ENCODE measurements around the gene PLD1.

The PLD1 gene

GRCh38 chr3:171842864-171843518 is 32.7 kb upstream of the PLD1 start, which contains the start of gene TMEM212:
Gene TMEM212, plus strand, starts transcription at chr3:171843349. Its CDS starts 35 bp downstream, at chr3:171843384.
- H3K27me3 Mint-ChIP-seq: peaks cover 13% of the 10 kb centered on the region
- peaks cover 27% of the 10 kb centered on the region for H3K4me1 Mint-ChIP-seq (ENCODE audit: low read depth)
- H3K4me3 Mint-ChIP-seq: no peak within 1 kb of the TSS
- no peaks in the 10 kb centered on the region for H3K9me3 Mint-ChIP-seq
- no peaks in the 10 kb centered on the region for H3K36me3 Mint-ChIP-seq (ENCODE audit: low read depth)
- H3K27ac Mint-ChIP-seq: no peak within 1 kb of the TSS

DNA sequence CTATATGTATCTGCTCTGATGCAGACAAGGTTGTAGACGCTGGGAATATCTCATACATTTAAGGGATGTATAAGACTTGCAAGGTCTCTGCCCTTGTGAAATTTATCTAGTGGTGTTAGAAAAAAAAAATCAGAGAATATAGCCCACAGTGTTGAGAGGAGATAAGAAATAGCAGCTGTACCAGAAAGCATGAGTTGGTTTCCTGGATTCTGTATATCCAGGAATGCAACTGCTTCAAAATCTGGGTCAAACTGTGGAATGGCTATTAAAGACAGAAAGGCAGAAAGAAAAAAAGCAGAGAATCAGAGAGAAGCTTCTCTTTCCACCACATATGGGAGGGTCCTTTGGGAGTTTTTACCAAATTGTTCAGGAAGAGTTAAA is 31.3 kb upstream of the PLD1 start:
- Mint-ChIP-seq H3K4me3 (no peak overlapping the region), H3K9me3 (no peaks in the 10 kb centered on the region), H3K27ac (no peak overlapping the region), H3K4me1 (ENCODE audit: low read depth) (peaks cover 14% of the 10 kb centered on the region), H3K36me3 (ENCODE audit: low read depth) (no peaks in the 10 kb centered on the region), H3K27me3 (peaks cover 21% of the 10 kb centered on the region)

GRCh38 chr3:171840811-171841619 is 30.7 kb upstream of the PLD1 start:
- no peak overlapping the region for H3K27ac Mint-ChIP-seq
- H3K4me3 Mint-ChIP-seq: no peak overlapping the region
- H3K9me3 Mint-ChIP-seq: no peaks in the 10 kb centered on the region
- peaks cover 8% of the 10 kb centered on the region for H3K4me1 Mint-ChIP-seq (ENCODE audit: low read depth)
- H3K27me3 Mint-ChIP-seq: peaks cover 21% of the 10 kb centered on the region
- no peaks in the 10 kb centered on the region for H3K36me3 Mint-ChIP-seq (ENCODE audit: low read depth)

- Mint-ChIP-seq H3K4me1 (ENCODE audit: low read depth) (peaks cover 2% of the 10 kb centered on the region), H3K4me3 (no peak overlapping the region), H3K9me3 (no peaks in the 10 kb centered on the region), H3K27ac (no peak overlapping the region), H3K27me3 (peaks cover 21% of the 10 kb centered on the region), H3K36me3 (ENCODE audit: low read depth) (no peaks in the 10 kb centered on the region)
These were observed 30.1 kb upstream of the PLD1 start for GRCh38 chr3:171840445-171840810.

DNA sequence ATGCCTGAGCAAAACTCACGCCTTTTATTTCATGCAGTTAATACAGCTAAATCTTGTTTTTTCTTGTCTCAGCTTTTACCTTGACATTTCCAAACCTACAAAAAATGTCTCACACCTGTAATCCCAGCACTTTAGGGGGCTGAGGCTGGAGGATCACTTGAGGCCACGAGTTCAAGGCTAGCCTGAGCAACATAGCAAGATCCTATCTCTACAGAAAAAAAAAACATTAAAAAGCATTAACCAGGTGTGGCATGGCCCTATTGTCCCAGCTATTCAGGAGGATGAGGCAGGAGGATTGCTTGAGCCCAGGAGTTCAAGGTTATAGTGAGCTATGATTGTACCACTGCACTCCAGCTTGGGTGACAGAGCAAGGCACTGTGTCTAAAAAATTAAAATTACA is 29.0 kb upstream of the PLD1 start:
- Mint-ChIP-seq H3K4me1 (ENCODE audit: low read depth) (no peaks in the 10 kb centered on the region), H3K4me3 (no peak overlapping the region), H3K36me3 (ENCODE audit: low read depth) (no peaks in the 10 kb centered on the region), H3K27me3 (peaks cover 21% of the 10 kb centered on the region), H3K9me3 (no peaks in the 10 kb centered on the region), H3K27ac (no peak overlapping the region)

DNA sequence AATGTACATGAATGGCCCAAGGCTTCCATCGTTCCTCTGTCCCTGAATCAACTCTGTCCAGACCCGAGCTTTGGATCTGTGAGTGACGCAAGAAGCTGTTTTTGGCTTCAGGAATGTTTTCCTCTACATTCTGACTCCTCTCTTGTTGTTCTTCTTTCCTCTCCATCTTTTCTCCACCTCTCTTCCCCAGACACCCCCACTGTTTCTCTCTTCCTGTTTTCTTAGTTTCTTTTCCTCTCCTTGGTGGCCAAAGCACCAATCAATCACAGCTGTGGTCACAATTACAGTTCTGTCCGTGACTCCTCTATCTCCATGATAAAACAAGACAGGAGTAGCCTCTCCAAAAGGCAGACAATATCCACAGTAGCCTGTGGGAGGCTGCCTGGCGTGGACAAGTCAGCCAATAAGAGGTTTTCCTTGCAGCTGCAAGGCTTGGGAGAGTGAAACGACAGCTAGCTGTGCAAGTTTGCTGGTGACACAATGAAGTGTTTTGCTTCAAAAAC is 28.0 kb upstream of the PLD1 start:
- H3K9me3 Mint-ChIP-seq: no peaks in the 10 kb centered on the region
- H3K27me3 Mint-ChIP-seq: peaks cover 21% of the 10 kb centered on the region
- H3K27ac Mint-ChIP-seq: no peak overlapping the region
- no peak overlapping the region for H3K4me3 Mint-ChIP-seq
- H3K36me3 Mint-ChIP-seq (ENCODE audit: low read depth): no peaks in the 10 kb centered on the region
- no peaks in the 10 kb centered on the region for H3K4me1 Mint-ChIP-seq (ENCODE audit: low read depth)

DNA sequence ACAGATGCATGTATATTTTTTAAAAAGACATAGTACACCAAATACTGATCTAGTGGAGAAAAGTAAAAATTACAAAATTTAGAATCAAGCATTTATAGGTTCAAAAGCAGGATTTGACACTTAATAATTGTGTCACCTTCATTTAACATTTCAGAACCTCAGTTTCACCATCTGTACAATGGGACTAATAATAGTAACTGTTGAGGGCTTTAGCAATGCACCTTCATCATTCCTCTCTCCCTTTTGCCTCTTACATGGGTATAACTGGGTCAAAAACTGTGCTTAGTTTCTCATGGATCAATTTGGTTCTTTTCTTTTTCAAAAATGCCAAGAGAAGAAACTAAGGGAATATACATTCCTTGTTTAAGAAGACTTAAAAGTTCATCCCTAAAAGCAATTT is 27.4 kb upstream of the PLD1 start:
- Mint-ChIP-seq H3K27ac (no peak overlapping the region), H3K9me3 (no peaks in the 10 kb centered on the region), H3K36me3 (ENCODE audit: low read depth) (no peaks in the 10 kb centered on the region), H3K4me1 (ENCODE audit: low read depth) (no peaks in the 10 kb centered on the region), H3K27me3 (peaks cover 24% of the 10 kb centered on the region), H3K4me3 (no peak overlapping the region)

- Mint-ChIP-seq H3K4me1 (ENCODE audit: low read depth) (no peaks in the 10 kb centered on the region), H3K27ac (no peak overlapping the region), H3K27me3 (peaks cover 29% of the 10 kb centered on the region)
These were observed 26.6 kb upstream of the PLD1 start for GRCh38 chr3:171836855-171837254.

GRCh38 chr3:171835613-171836012 is 25.3 kb upstream of the PLD1 start:
- no peaks in the 10 kb centered on the region for H3K9me3 Mint-ChIP-seq
- no peaks in the 10 kb centered on the region for H3K36me3 Mint-ChIP-seq (ENCODE audit: low read depth)
- no peak overlapping the region for H3K4me3 Mint-ChIP-seq
- no peak overlapping the region for H3K27ac Mint-ChIP-seq
- H3K27me3 Mint-ChIP-seq: peaks cover 28% of the 10 kb centered on the region
- no peaks in the 10 kb centered on the region for H3K4me1 Mint-ChIP-seq (ENCODE audit: low read depth)

More at GRCh38 chr3:171836855-171837254, 26.6 kb upstream of the PLD1 start:
- no peak overlapping the region for H3K4me3 Mint-ChIP-seq
- no peaks in the 10 kb centered on the region for H3K9me3 Mint-ChIP-seq
- H3K36me3 Mint-ChIP-seq (ENCODE audit: low read depth): no peaks in the 10 kb centered on the region

DNA sequence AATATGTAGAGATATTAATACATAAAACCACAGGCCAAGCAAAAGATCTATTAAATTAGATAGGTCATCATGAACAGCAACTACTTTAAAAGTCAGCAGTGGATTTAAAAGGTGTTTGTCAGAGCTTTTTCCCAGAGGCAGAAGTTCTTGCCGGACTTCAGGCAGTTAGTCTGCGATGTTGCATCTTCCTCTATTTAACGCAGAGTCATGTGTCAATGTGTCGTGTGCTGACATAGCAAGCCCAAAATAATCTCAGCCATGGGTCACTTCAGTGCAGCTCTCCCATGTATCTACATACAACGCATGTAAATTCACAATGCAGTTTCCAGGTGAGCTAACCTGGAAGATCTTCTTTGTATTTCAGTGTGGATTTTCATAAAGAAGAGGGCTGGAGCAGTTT is 24.8 kb upstream of the PLD1 start:
- Mint-ChIP-seq H3K4me3 (no peak overlapping the region), H3K4me1 (ENCODE audit: low read depth) (no peaks in the 10 kb centered on the region), H3K36me3 (ENCODE audit: low read depth) (no peaks in the 10 kb centered on the region), H3K27ac (no peak overlapping the region), H3K27me3 (peaks cover 28% of the 10 kb centered on the region), H3K9me3 (no peaks in the 10 kb centered on the region)

DNA sequence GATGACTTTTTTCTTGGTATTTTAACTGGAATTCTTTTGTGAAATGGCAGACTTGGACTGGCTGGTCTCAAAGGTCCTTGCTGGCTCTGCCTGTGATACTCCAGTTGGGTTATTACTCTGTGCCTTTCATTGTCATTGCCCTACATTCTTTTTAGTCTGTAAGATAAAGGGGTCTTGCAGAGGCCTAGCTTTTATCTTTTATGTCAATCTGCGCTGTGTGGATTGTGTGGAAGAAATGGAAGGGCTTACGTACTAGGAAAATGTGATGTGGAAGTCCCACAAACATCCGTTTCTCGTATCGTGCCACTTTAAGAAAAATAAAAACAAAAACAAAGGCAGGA is 24.1 kb upstream of the PLD1 start:
- H3K4me1 Mint-ChIP-seq (ENCODE audit: low read depth): no peaks in the 10 kb centered on the region
- peaks cover 28% of the 10 kb centered on the region for H3K27me3 Mint-ChIP-seq
- no peak overlapping the region for H3K4me3 Mint-ChIP-seq
- no peaks in the 10 kb centered on the region for H3K36me3 Mint-ChIP-seq (ENCODE audit: low read depth)
- no peaks in the 10 kb centered on the region for H3K9me3 Mint-ChIP-seq
- H3K27ac Mint-ChIP-seq: no peak overlapping the region

DNA sequence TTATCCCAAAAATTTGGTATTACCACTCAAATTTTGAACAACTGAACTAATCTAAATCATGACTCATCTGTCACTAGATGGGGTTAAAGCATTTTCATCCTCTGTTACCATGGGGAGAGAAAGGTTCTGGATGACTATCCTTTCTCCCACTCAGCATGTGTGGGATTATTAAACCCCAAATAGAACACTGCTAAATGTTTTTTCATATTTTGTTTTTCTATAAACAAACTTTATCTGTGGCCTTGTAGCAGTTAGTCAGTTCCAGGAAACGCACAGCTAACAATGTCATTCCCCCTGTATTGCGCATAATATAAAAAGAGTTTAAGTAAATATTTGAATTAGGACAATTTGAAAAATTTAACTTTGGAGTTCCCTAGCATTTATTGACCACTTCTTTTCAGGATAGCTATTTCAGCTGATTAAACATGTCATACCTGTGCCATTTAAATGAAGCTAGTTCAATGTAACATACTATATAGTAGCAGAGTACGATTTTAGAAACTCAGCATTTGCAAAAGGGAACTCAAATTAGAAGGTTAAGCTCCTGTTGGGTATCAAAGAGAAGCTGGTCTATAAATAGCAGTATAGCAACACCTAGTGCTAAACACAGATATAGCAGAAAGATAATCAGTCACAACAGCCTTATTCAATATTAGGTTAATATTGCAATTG is 23.6 kb upstream of the PLD1 start:
- H3K9me3 Mint-ChIP-seq: no peaks in the 10 kb centered on the region
- no peak overlapping the region for H3K27ac Mint-ChIP-seq
- no peaks in the 10 kb centered on the region for H3K36me3 Mint-ChIP-seq (ENCODE audit: low read depth)
- peaks cover 28% of the 10 kb centered on the region for H3K27me3 Mint-ChIP-seq
- H3K4me3 Mint-ChIP-seq: no peak overlapping the region
- no peaks in the 10 kb centered on the region for H3K4me1 Mint-ChIP-seq (ENCODE audit: low read depth)

- peaks cover 2% of the 10 kb centered on the region for H3K4me1 Mint-ChIP-seq (ENCODE audit: low read depth)
- peaks cover 22% of the 10 kb centered on the region for H3K27me3 Mint-ChIP-seq
- H3K4me3 Mint-ChIP-seq: no peak overlapping the region
- H3K9me3 Mint-ChIP-seq: no peaks in the 10 kb centered on the region
- H3K36me3 Mint-ChIP-seq (ENCODE audit: low read depth): no peaks in the 10 kb centered on the region
- H3K27ac Mint-ChIP-seq: no peak overlapping the region
These were observed 22.7 kb upstream of the PLD1 start for GRCh38 chr3:171832989-171833388.

DNA sequence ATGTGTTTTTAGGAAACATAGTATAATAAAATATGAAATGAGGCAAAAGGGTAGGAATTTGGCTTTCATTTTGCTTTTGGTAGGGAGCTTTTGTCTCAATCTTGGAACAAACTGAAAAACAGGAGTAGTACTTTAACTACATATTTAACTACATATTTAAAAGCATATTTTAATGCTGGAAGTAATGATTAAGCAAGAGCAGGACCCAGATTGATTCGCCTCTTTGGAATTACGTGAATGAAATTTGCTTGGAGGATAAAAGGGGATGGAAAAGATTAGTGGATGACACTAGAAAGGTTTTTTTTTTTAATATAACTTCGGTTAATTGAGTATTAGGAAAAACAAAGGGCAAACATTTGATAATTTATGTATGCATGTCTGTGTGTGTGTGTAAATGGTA is 21.7 kb upstream of the PLD1 start:
- Mint-ChIP-seq H3K36me3 (ENCODE audit: low read depth) (no peaks in the 10 kb centered on the region), H3K27me3 (peaks cover 23% of the 10 kb centered on the region), H3K27ac (no peak overlapping the region), H3K4me1 (ENCODE audit: low read depth) (peaks cover 11% of the 10 kb centered on the region), H3K4me3 (no peak overlapping the region), H3K9me3 (no peaks in the 10 kb centered on the region)

- H3K27ac Mint-ChIP-seq: no peak overlapping the region
- H3K9me3 Mint-ChIP-seq: no peaks in the 10 kb centered on the region
- H3K4me3 Mint-ChIP-seq: no peak overlapping the region
- H3K4me1 Mint-ChIP-seq (ENCODE audit: low read depth): peaks cover 11% of the 10 kb centered on the region
- peaks cover 27% of the 10 kb centered on the region for H3K27me3 Mint-ChIP-seq
- H3K36me3 Mint-ChIP-seq (ENCODE audit: low read depth): no peaks in the 10 kb centered on the region
These were observed 20.2 kb upstream of the PLD1 start for GRCh38 chr3:171830518-171830875.

Measured in stimulated activated naive CD8-positive, alpha-beta T cell treated with anti-CD3 and anti-CD28 coated beads, Interleukin-15, Interleukin-2, amounts not matched to agents 100 ng/mL and 50 ng/mL, for 24 hours (primary cell).